Endothelial cell of umbilical vein (primary cell): ENCODE results near the gene PKD1. TPM values are rescaled to one million over a fixed set of nuclear protein-coding genes. Genes with fewer than 3 reads are reported as not detected.

Source experiments
- BruUV-seq: library from RNA; stranded (reverse); fragments of 400-500 nt; replicated peaks from 2 replicates; lab custom pipeline; 2021; lab: Mats Ljungman, UMichigan
- CTCF ChIA-PET: fragments of 300-600, 350-600 bp; sonication (Branson Sonifier 250); formaldehyde crosslinking; loops from one replicate; lab custom pipeline; 2021; ENCODE audit warnings: antibody characterized with exemption, inconsistent platforms; lab: Charles Lee
- POLR2A ChIA-PET: fragments of 300-600, 350-600 bp; sonication (Branson Sonifier 250); formaldehyde crosslinking; loops from one replicate; lab custom pipeline; 2021; ENCODE audit warnings: antibody characterized with exemption, inconsistent platforms; lab: Charles Lee
- DNase-seq: peaks from one replicate; pipeline ENCODE4 v3.0.0-alpha.2; 2011; ENCODE audit warnings: low read depth, low spot score
- FAIRE-seq: peaks from 2 replicates; lab custom pipeline; 2011; peaks lifted over from hg19 to GRCh38; lab: Jason Lieb, UNC
- H2AFZ ChIP-seq: 2 replicates; pipeline ENCODE4 v1.6.0; 2012; ENCODE audit warnings: low read depth, low read length, control low read depth, inconsistent platforms
- H3K27ac ChIP-seq: 2 replicates; pipeline ENCODE4 v1.5.1; 2011; ENCODE audit warnings: low read depth, mild to moderate bottlenecking, control low read depth, low read length, moderate library complexity; ENCODE audit not compliant: insufficient read depth
- H3K27me3 ChIP-seq, 2 experiments: 2 replicates each; pipeline versions ENCODE4 v1.6.0 to v1.6.1; 2011; ENCODE audit warnings: low read length in 2 of 2, mixed read lengths in 1 of 2; ENCODE audit not compliant: control insufficient read depth in 2 of 2, insufficient read depth in 2 of 2
- H3K36me3 ChIP-seq, 2 experiments: 2 replicates in 1 of 2; 3 replicates in 1 of 2; pipeline ENCODE4 v1.5.1; 2011; ENCODE audit warnings: low read length in 2 of 2, mild to moderate bottlenecking in 1 of 2, moderate library complexity in 1 of 2; ENCODE audit not compliant: control insufficient read depth in 2 of 2, insufficient read depth in 2 of 2; ENCODE audit errors: extremely low read depth in 1 of 2
- H3K4me1 ChIP-seq: 3 replicates; pipeline ENCODE4 v1.5.1; 2011; ENCODE audit warnings: mild to moderate bottlenecking, low read length; ENCODE audit not compliant: control insufficient read depth, insufficient read depth; ENCODE audit errors: extremely low read depth
- H3K4me2 ChIP-seq: 2 replicates; pipeline ENCODE4 v1.6.1; 2011; ENCODE audit warnings: low read length, control low read depth, mixed read lengths; ENCODE audit not compliant: insufficient read depth
- H3K4me3 ChIP-seq, 3 experiments: fragments of 200-600 bp in 1 of 3; sonication (generic), shearing (Covaris generic) in 1 of 3; replicated peaks in 1 of 3; 2 replicates each; pipeline ENCODE4 v1.5.1; 2011 to 2016; ENCODE audit warnings: control low read depth in 3 of 3, low read length in 3 of 3, mild to moderate bottlenecking in 2 of 3, inconsistent platforms in 1 of 3, low read depth in 1 of 3, moderate library complexity in 1 of 3; ENCODE audit not compliant: insufficient read depth in 1 of 3
- H3K79me2 ChIP-seq: 2 replicates; pipeline ENCODE4 v1.6.0; 2012; ENCODE audit warnings: low read length, inconsistent platforms; ENCODE audit not compliant: control insufficient read depth, insufficient read depth
- H3K9ac ChIP-seq: replicated peaks from 2 replicates; pipeline ENCODE3; 2011; ENCODE audit warnings: low read length, control low read depth; ENCODE audit not compliant: insufficient read depth; ENCODE audit errors: extremely low read depth
- H3K9me1 ChIP-seq: replicated peaks from 3 replicates; pipeline ENCODE4 v1.6.0; 2011; ENCODE audit warnings: mild to moderate bottlenecking, low read length; ENCODE audit not compliant: control insufficient read depth, insufficient read depth; ENCODE audit errors: extremely low read depth
- H3K9me3 ChIP-seq: replicated peaks from 2 replicates; pipeline ENCODE4 v1.5.1; 2012; ENCODE audit warnings: low read length, inconsistent platforms; ENCODE audit not compliant: control insufficient read depth, insufficient read depth
- H4K20me1 ChIP-seq: replicated peaks from 2 replicates; pipeline ENCODE3; 2011; ENCODE audit warnings: mild to moderate bottlenecking, low read length; ENCODE audit not compliant: control insufficient read depth, insufficient read depth; ENCODE audit errors: extremely low read depth
- CTCF ChIP-seq, 2 donors: IDR thresholded peaks; 1 replicate in 1 of 2; 2 replicates in 1 of 2; pipeline ENCODE4 v1.5.1; 2011; ENCODE audit warnings: low read length in 2 of 2, mild to moderate bottlenecking in 2 of 2, moderate library complexity in 2 of 2, control low read depth in 1 of 2, inconsistent platforms in 1 of 2, low read depth in 1 of 2; ENCODE audit not compliant: insufficient read depth in 1 of 2; ENCODE audit errors: extremely low read depth in 1 of 2
- EZH2 ChIP-seq: IDR thresholded peaks from 2 replicates; pipeline ENCODE4 v1.6.1; 2012; ENCODE audit warnings: borderline replicate concordance, low read depth, mild to moderate bottlenecking, moderate library complexity, low read length, inconsistent platforms; ENCODE audit not compliant: severe bottlenecking
- FOS ChIP-seq: IDR thresholded peaks from 2 replicates; pipeline ENCODE4 v1.6.1; 2011; ENCODE audit warnings: mild to moderate bottlenecking, low read length, moderate library complexity, borderline replicate concordance; ENCODE audit not compliant: insufficient read depth
- GATA2 ChIP-seq: IDR thresholded peaks from 2 replicates; pipeline ENCODE4 v1.7.0; 2011; ENCODE audit warnings: low read depth, mild to moderate bottlenecking, moderate library complexity, mixed read lengths, low read length; ENCODE audit not compliant: insufficient read length, insufficient read depth
- JUN ChIP-seq: IDR thresholded peaks from 2 replicates; pipeline ENCODE4 v1.6.1; 2011; ENCODE audit warnings: borderline replicate concordance, low read depth; ENCODE audit not compliant: insufficient read length, insufficient read depth
- MAX ChIP-seq: IDR thresholded peaks from 2 replicates; pipeline ENCODE4 v1.6.1; 2011; ENCODE audit not compliant: insufficient read depth, insufficient read length
- MYC ChIP-seq: IDR thresholded peaks from one replicate; pipeline ENCODE4 v1.6.1; 2011; ENCODE audit warnings: mild to moderate bottlenecking, low read depth, low read length
- POLR2A ChIP-seq: IDR thresholded peaks from 2 replicates; pipeline ENCODE4 v1.6.1; 2012; ENCODE audit warnings: low read depth, mild to moderate bottlenecking, control low read depth, low read length
- POLR2AphosphoS5 ChIP-seq: IDR thresholded peaks from 2 replicates; pipeline ENCODE4 v1.6.1; 2012; ENCODE audit warnings: low read depth, mild to moderate bottlenecking, control low read depth, low read length, moderate library complexity; ENCODE audit not compliant: insufficient read depth
- dilution Hi-C: fragments of 300-500 bp; cut with MboI; formaldehyde crosslinking; loops from one replicate; pipeline ENCODE4 v1.15.0; 2019; ENCODE audit warnings: low sequenced_read_pairs; ENCODE audit not compliant: extremely low pct_ligation_motif_present
- intact Hi-C: fragments of 100-400 bp; cut with micrococcal nuclease; formaldehyde crosslinking; loops from one replicate; pipeline ENCODE4 v1.10.0; 2022
- polyA plus RNA-seq, 4 experiments: library from polyadenylated mRNA; depleted of rRNA in 3 of 4; stranded (reverse) in 3 of 4; unstranded in 1 of 4; fragments of >200 nt; gene quantifications; 2 replicates each; pipeline versions ENCODE4 v1.2.1 to v1.2.3, GENCODE V29; 2011 to 2012; ENCODE audit warnings: missing spikeins in 1 of 4
- total RNA-seq: library from RNA; stranded (reverse); gene quantifications from 2 replicates; pipeline ENCODE4 v1.2.3, GENCODE V29; 2021

Gene PKD1
- total and polyA plus RNA-seq, 2 donors (not counting 3 experiments of a cell fraction or from before 2014, with no cell fraction given): 52.5 to 102 TPM

GRCh38 chr16:2079311-2079800 lies 56.3 kb downstream of the PKD1 start:
- no peaks in the 10 kb centered on the region for H4K20me1 ChIP-seq
- POLR2A ChIA-PET: no interaction called here
- H3K27me3 ChIP-seq: no peaks in the 10 kb centered on the region

More at GRCh38 chr16:2079311-2079800, 56.3 kb downstream of the PKD1 start:
- intact Hi-C loops (no loop called here), dilution Hi-C loops (no loop called here)
- FAIRE-seq: no peak
- no peak overlapping the region for H3K27ac ChIP-seq
- no peaks in the 10 kb centered on the region for H3K4me1 ChIP-seq
- no peak for TF ChIP-seq POLR2A
- TF ChIP-seq MYC: no peak
- TF ChIP-seq CTCF (IDR thresholded peaks at IDR 0.05; ENCODE audit: extremely low read depth in 1 of 2, insufficient read depth in 1 of 2, low read depth in 1 of 2, low read length in 2 of 2): no peak
- TF ChIP-seq POLR2AphosphoS5: no peak
- no peak for TF ChIP-seq JUN
- TF ChIP-seq FOS: no peak
- TF ChIP-seq MAX: no peak
- TF ChIP-seq GATA2: no peak
- no peak for TF ChIP-seq EZH2
- no peak overlapping the region for H3K4me3 ChIP-seq
- no peak overlapping the region for H3K9ac ChIP-seq
- no peaks in the 10 kb centered on the region for H3K9me1 ChIP-seq
- H3K4me2 ChIP-seq: no peak overlapping the region
- BruUV-seq: no TSS peak
- no peak for DNase-seq
- H3K9me3 ChIP-seq: no peaks in the 10 kb centered on the region
- no peaks in the 10 kb centered on the region for H3K79me2 ChIP-seq
- CTCF ChIA-PET: interaction anchor here (1.2 to 2.2 kb wide), 3 partner anchors 12 to 61 kb away, joined by 4 to 6 read pairs (median 4); no protein-coding TSS in a partner anchor
- H3K36me3 ChIP-seq: peaks cover under 1 to 59% of the 10 kb centered on the region in 2 experiments
- H2AFZ ChIP-seq: no peak overlapping the region
